H1 (cell line): ENCODE results near the gene PDHB. TPM values are rescaled to one million over a fixed set of nuclear protein-coding genes. Genes with fewer than 3 reads are reported as not detected.

ENCODE experiments used
- CHD2 ChIP-seq: IDR thresholded peaks from 2 replicates; pipeline ENCODE4 v1.6.1; 2012; ENCODE audit warnings: low read length, improper control_type of control experiment
- CHD7 ChIP-seq: fragments of 300-600 bp; sonication (generic); IDR thresholded peaks from 2 replicates; pipeline ENCODE4 v1.7.1; 2012; ENCODE audit warnings: low read length, moderate library complexity, mild to moderate bottlenecking, inconsistent platforms; ENCODE audit not compliant: insufficient replicate concordance
- POU5F1 ChIP-seq: IDR thresholded peaks from 2 replicates; pipeline ENCODE4 v1.6.1; 2011; ENCODE audit warnings: low read depth, mild to moderate bottlenecking, low read length, moderate library complexity
- TCF12 ChIP-seq: IDR thresholded peaks from 2 replicates; pipeline ENCODE4 v1.6.1; 2011; ENCODE audit warnings: low read depth, mild to moderate bottlenecking, low read length
- polyA plus RNA-seq, 7 experiments: library from polyadenylated mRNA; depleted of rRNA in 3 of 7; stranded (reverse) in 5 of 7; unstranded in 2 of 7; fragments of >200 nt in 5 of 7; fragments of 200-250 nt in 2 of 7; gene quantifications; 1 replicate in 5 of 7; 2 replicates in 1 of 7; 4 replicates in 1 of 7; pipeline versions ENCODE4 v1.2.1 to v1.2.3, GENCODE V29; 2011 to 2013; ENCODE audit warnings: missing spikeins in 2 of 7, mixed read lengths in 2 of 7
- total RNA-seq: library from RNA; stranded (reverse); fragmentation: NEBNext Ultra II Directional; extraction: Animal tissue kit (Norgen Biotek cat#: 25700); gene quantifications from 2 replicates; pipeline ENCODE4 v1.2.1, GENCODE V29; 2021

The PDHB gene
- total and polyA plus RNA-seq, 2 of the 8 experiments (the other 6 are each of a cell fraction or from before 2014, with no cell fraction given) = 90.4 to 140 TPM

GRCh38 chr3:58421004-58421403 is 12.6 kb downstream of the PDHB start (continued):
- TF ChIP-seq CHD7 = no peak
- TF ChIP-seq TCF12 = no peak
- TF ChIP-seq POU5F1 = no peak
- TF ChIP-seq CHD2 = no peak
